ENCODE data around the gene ADAMTS2.

Gene ADAMTS2

DNA sequence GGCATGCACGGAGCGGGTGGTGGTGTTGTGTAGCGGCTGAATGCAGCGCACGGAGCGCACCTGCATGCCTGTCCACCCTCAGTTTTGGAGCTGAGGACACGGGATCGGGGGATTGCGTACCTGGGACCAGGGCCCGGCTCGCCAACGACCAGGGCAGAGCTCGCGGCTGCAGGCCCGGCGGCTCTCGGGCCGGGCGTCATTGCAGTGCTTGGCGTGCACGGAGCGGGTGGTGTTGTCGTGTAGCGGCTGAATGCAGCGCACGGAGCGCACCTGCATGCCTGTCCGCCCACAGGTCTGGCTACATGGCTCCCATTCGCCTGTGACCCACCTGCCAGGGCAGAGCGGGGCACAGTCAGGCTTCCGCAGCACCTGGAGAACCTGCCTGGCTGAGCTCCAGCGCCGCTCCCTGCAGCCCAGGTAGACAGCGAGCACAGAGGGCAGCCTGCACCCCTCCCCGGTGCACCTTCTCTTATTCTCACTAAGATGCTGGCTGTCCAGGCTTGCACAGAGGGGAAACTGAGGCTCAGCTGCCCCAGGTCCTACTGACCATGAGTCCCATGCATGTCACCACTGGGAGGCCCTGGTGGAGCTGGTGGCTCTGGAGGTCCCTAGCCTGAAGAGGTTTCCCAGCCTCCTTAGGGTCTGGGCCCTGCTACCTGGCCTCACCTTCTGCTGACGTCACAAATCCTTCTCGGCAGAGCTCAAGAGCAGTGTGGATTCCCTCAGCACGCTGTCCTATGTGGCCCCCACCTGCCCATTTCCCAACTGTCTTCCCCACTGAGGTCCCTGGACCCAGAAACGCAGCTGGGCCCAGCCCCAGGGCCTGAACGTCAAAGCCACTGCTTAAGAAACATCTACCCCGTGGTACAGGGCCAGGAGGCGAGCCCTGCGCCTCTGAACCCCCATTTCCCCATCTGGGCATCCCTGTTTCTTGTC is 220.1 kb downstream of the ADAMTS2 start:
- no peak for DNase-seq (ENCODE audit: low spot score)

DNA sequence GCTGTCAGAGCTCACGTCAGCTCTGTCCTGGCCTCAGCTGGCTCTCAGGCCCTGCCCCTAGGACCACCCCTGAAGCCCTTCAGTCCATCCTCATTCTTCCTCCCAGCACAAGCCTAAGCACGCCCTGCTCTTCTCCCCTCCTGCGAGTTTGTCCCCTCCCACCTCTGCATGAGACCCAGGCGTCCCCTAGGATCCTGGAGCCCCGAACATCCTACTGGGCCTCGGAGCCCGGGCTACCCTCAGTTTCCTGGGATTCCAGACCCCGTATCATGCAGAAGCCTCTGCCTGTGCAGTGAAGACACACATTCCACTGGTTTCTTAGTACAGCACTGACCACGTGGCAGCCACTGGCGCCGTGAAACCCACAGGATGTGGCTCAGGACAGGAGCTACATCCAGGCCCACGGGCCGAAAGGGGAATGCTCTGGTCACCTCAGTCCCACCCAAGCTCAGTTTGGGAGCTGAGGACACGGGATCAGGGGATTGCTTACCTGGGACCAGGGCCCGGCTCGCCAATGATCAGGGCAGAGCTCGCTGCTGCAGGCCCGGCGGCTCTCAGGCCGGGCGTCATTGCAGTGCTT is 220.9 kb downstream of the ADAMTS2 start:
- no peak for DNase-seq (ENCODE audit: low spot score)

DNA sequence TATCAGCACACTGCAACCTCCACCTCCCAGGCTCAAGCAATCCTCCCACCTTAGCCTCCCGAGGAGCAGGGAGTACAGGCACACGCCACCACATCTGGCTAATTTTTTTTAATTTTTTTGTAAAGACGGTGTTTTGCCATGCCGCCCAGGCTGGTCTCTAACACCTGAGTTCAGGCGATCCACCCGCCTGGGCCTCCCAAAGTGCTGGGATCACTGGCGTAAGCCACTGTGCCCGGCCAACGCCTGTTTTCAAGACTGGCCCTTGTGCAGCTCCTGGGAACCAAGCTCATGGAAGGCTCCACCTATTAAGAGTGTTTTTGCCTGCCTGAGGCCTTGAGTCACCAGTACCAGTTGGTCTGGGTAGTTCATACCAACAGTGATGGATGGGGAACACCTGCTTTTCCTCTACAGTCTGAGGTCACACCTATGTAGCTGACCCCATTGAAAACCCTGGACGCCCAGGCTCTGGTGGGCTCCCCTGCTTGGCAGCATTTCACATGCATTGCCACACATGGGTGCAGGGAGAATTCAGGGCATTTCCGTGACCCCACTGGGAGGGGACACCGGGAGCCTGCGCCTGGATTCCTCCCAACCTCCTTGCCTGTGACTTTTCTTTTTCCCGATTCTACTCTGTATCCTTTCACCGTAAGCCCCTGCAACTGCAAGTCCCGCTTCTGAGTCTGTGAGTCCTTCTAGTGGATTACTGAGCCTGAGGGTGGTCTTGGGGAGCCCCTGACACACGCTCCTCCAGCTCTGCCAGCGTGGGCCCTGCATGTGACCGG is 221.6 kb downstream of the ADAMTS2 start:
- no peak for DNase-seq (ENCODE audit: low spot score)

DNA sequence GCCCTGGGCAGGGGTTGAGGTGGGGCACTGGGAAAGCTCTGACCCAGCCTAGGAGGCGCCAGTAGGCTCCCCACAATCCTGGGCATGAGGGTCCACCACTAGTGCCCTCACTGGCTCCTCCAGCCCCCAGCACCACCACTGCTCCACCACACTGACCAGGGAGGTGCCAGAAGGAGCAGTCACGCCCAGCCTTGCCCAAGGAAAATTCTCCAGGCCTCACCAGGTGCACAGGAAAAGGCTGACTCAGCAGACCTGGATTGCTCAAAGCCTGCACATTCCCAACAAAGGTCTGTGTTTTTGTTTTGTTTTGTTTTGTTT is 222.2 kb downstream of the ADAMTS2 start:
- no peak for DNase-seq (ENCODE audit: low spot score)

DNA sequence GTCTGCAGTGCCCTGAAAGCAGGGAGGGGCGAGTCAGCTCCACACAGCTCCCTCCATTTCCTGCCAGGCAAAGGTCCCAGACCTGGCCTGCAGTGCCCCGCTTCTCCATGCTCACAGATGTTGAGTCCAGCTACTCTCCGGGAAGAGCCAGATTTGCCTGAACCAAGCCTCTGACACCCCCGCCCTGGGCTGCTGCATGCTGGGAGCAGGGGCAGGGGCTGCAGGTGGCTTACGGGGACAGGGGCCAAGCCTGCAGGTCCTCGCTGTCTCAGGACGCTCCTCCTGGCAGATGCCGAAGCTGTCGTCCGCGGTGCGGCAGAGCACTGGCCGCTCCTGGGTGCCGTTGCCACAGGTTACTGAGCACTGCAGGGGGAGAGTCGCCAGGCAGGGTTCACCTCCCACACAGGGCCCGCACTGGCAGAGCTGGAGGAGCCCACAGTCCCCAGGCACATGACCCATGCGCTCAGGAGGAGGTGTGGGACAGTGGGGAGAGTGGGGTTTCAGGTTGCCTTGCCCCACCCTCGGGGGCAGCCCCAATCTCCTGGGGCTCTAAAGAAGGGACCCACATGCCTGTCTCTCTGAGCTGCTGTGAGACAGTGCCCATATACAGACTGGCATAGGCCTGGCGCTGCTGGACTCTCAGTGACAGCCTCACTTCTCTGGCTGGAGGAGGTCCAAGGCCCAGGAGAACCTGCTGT is 222.7 kb downstream of the ADAMTS2 start:
- no peak for DNase-seq (ENCODE audit: low spot score)

DNA sequence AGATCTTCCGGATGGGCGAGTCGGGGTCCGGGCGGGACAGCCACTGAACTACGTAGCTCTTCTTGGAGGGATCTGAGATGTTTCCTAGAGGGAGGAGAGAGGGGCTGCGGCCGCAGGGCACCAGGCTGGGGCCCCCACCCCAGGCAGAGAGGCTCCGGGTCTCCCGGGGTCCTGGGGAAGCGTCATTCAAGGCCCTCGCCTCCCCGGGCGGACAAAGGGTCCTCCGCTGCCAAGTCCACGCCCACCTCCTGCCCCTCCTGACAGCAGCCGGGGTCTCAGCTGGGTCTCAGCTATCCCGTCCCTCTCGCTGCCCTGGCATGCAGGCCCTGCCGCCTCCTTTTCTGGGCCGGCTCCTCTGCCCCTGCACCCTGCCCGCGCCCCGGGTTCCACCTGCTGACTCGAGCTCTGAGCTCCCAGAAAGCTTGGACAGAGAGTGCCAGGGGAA is 223.6 kb downstream of the ADAMTS2 start:
- DNase-seq (ENCODE audit: low spot score) = no peak

GRCh38 chr5:179120951-179121666 is 224.2 kb downstream of the ADAMTS2 start:
- no peak for DNase-seq (ENCODE audit: low spot score)

- no peak for DNase-seq (ENCODE audit: low spot score)
These were observed 224.8 kb downstream of the ADAMTS2 start for GRCh38 chr5:179120421-179120861.

GRCh38 chr5:179119415-179120170 is 225.7 kb downstream of the ADAMTS2 start:
- DNase-seq (ENCODE audit: low spot score) = no peak

GRCh38 chr5:179118756-179119414 is 226.4 kb downstream of the ADAMTS2 start:
- DNase-seq (ENCODE audit: low spot score) = no peak

- no peak for DNase-seq (ENCODE audit: low spot score)
These were observed 226.9 kb downstream of the ADAMTS2 start for GRCh38 chr5:179118338-179118737.

GRCh38 chr5:179115845-179116524 is 229.3 kb downstream of the ADAMTS2 start:
- no peak for DNase-seq (ENCODE audit: low spot score)

GRCh38 chr5:179115307-179115706 is 230.0 kb downstream of the ADAMTS2 start:
- no peak for DNase-seq (ENCODE audit: low spot score)

GRCh38 chr5:179114756-179115155 is 230.5 kb downstream of the ADAMTS2 start:
- no peak for DNase-seq (ENCODE audit: low spot score)

DNA sequence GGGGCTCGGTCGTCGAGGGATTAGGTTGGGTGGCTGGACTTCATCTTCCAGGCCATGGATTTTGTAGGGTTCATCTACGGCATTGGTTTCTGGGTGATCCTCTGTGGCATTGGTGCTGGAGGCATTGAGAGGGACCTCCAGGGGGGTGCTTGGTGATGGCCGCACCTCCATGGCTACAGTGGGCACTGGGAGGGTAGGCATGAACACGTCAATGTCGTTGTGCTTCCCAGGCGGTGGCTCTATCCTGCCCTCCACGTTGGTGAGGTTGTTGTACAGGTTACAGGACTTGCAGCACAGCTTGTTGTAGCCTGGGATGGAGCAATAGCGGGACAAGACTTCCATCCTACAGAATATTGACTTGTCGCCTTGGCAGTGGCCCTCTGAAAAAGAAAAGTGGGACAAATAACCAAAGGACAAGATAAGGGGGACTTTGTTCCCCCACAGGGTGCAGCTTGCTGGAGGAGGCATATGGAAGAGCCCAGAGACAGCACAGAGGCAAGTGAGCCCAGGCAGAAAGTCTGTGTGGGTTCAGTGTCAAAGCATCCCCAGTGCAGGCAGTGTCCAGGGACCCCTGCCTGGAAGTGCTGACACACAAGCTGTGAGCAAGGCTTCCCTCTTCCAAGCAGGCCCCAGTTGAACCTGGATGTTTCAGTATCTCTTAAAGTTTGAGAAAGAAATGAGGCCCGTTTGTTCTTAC is 231.2 kb downstream of the ADAMTS2 start:
- DNase-seq (ENCODE audit: low spot score) = no peak

DNA sequence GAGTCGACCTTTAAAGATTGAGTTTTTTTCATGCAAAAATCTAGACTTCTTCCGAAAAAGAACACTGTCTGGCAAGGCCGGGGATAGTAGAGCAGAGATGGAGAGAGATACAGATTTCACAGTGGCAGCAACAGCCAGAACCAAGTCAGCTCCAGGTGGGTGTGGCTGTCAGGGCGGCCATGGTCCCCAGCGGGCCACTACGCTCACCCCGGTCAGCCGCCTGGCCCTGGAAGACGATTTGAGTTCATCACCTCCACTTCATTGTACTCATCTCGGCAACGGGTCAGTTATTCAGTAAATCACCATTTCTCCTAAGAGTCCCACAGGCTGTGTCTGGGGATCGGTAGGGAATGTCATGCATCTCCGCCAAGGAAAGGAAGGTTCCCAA is 232.1 kb downstream of the ADAMTS2 start:
- DNase-seq (ENCODE audit: low spot score) = no peak

DNA sequence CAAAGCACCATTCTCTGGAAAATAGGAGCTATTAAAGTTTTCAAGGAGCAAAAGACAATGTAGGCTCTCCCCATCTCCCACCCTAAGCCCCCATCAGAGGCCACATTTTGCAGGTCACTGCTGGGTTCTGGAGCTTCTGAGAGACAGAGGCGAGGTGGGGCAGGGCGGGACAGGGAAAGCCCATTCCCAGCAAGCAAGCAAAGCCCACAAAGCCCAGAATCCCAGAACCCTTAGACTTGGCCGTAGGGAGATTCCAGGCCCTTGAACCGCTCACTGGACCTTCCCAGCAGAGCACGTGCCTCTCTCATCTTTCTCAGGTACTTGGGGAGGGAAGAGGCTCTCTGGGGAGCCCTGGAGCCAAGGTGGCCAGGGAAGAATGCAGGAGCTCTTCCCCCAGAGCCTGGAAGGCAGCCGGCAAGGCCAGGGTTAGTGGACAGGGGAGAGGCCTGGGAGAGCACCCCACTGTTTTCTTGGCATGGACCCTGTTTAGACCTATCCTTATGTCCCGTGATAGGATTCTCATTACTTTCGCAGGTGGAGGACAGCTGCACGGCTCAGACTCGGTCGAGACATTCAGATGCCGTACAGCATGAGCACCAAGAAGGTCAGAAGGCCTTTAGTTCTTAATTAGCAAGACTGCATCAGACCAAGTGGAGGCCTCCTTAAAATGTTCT is 232.7 kb downstream of the ADAMTS2 start:
- DNase-seq (ENCODE audit: low spot score) = no peak
